ENCODE results near the gene NEK5. TPM values are rescaled to one million over a fixed set of nuclear protein-coding genes. Genes with fewer than 3 reads are reported as not detected.
"Not testable (repeated sequence)": the region's sequence is repeated elsewhere in the genome, so short reads cannot be mapped to it uniquely, and the experiment has no call there.

The NEK5 gene
- total and polyA plus RNA-seq, 2 experiments from 2014 or later, result 0.19 TPM; not detected in 1

GRCh38 chr13:52173373-52173772, 44.5 kb upstream of the NEK5 start:
- H3K4me1 ChIP-seq (ENCODE audit: insufficient read depth), result 0 out of 2 replicates have a peak, but pooled peaks cover 5% of the 10 kb centered on the region
- H3K27ac ChIP-seq, result no peak overlapping the region
- H3K36me3 ChIP-seq (ENCODE audit: low read depth), result peaks cover 32% of the 10 kb centered on the region; the same call in 1 of the 2 replicates
- no peak overlapping the region for H3K4me3 ChIP-seq
- no peaks in the 10 kb centered on the region for H3K9me3 ChIP-seq (ENCODE audit: low read depth)
- no peaks in the 10 kb centered on the region for H3K27me3 ChIP-seq (replicated peaks; ENCODE audit: insufficient read depth)
- in situ Hi-C loops (cut with MboI), result no loop called here
- 0 out of 2 replicates have a peak, but pooled peaks cover 4% of the 10 kb centered on the region for H3F3A ChIP-seq (ENCODE audit: insufficient read depth)
- 97 to 100% methylated on average over 3 of the region's 3 CpGs for WGBS, 2 experiments (ENCODE audit: low coverage in 1 of 2, low lambda C conversion rate in 2 of 2, missing lambda C conversion rate in 2 of 2)
- no peak for DNase-seq
- H4K20me1 ChIP-seq (ENCODE audit: insufficient read depth), result no peaks in the 10 kb centered on the region
- H3K9ac ChIP-seq, result no peak overlapping the region
- no peaks in the 10 kb centered on the region for H3K79me2 ChIP-seq (ENCODE audit: insufficient read depth)
- no peaks in the 10 kb centered on the region for H3K9me2 ChIP-seq (ENCODE audit: insufficient read depth)
- H3K4me2 ChIP-seq (ENCODE audit: unreplicated experiment), result no peak overlapping the region
- no peak overlapping the region for H2AFZ ChIP-seq
- TF ChIP-seq EZH2phosphoT487 (IDR thresholded peaks at IDR 0.05; ENCODE audit: insufficient read depth, low read depth), result no peak
- no peak for TF ChIP-seq EZH2 (IDR thresholded peaks at IDR 0.05; ENCODE audit: insufficient read depth, poor library complexity, severe bottlenecking)

- H3K9me3 ChIP-seq (ENCODE audit: low read depth); H3K27me3 ChIP-seq (replicated peaks; ENCODE audit: insufficient read depth); H3K27ac ChIP-seq; DNase-seq; H3K4me2 ChIP-seq (ENCODE audit: unreplicated experiment); H3K4me3 ChIP-seq; H3K9me2 ChIP-seq (ENCODE audit: insufficient read depth); H3K79me2 ChIP-seq (ENCODE audit: insufficient read depth); H3K9ac ChIP-seq; H3F3A ChIP-seq (ENCODE audit: insufficient read depth); in situ Hi-C loops (cut with MboI); H4K20me1 ChIP-seq (ENCODE audit: insufficient read depth); H3K4me1 ChIP-seq (ENCODE audit: insufficient read depth); H2AFZ ChIP-seq: not testable (repeated sequence)
- H3K36me3 ChIP-seq (ENCODE audit: low read depth), result peaks cover 30% of the 10 kb centered on the region; the same call in 1 of the 2 replicates
- WGBS, 2 experiments (ENCODE audit: low coverage in 1 of 2, low lambda C conversion rate in 2 of 2, missing lambda C conversion rate in 2 of 2), result 88 to 100% methylated on average over 1 of the region's 1 CpG
These were observed 42.8 kb upstream of the NEK5 start for GRCh38 chr13:52171686-52172085.

GRCh38 chr13:52170828-52171391, 42.0 kb upstream of the NEK5 start:
- peak; percentile 18 for DNase-seq
- not testable (repeated sequence) for H3K27ac ChIP-seq; H4K20me1 ChIP-seq (ENCODE audit: insufficient read depth)

GRCh38 chr13:52169839-52170238, 41.0 kb upstream of the NEK5 start:
- Histone ChIP-seq H3K4me1 (ENCODE audit: insufficient read depth) (0 out of 2 replicates have a peak, but pooled peaks cover 5% of the 10 kb centered on the region), H4K20me1 (ENCODE audit: insufficient read depth) (no peaks in the 10 kb centered on the region), H2AFZ (no peak overlapping the region), H3K9me2 (ENCODE audit: insufficient read depth) (no peaks in the 10 kb centered on the region), H3K9me3 (ENCODE audit: low read depth) (no peaks in the 10 kb centered on the region), H3K4me2 (ENCODE audit: unreplicated experiment) (no peak overlapping the region), H3K9ac (no peak overlapping the region), H3K79me2 (ENCODE audit: insufficient read depth) (no peaks in the 10 kb centered on the region), H3K27me3 (replicated peaks; ENCODE audit: insufficient read depth) (no peaks in the 10 kb centered on the region), H3K4me3 (no peak overlapping the region), H3K27ac (no peak overlapping the region), H3K36me3 (ENCODE audit: low read depth) (peaks cover 20% of the 10 kb centered on the region; the same call in 1 of the 2 replicates), H3F3A (ENCODE audit: insufficient read depth) (0 out of 2 replicates have a peak, but pooled peaks cover 4% of the 10 kb centered on the region)
- WGBS, 2 experiments (ENCODE audit: low coverage in 1 of 2, low lambda C conversion rate in 2 of 2, missing lambda C conversion rate in 2 of 2), result 78 to 81% methylated on average over 5 of the region's 5 CpGs
- TF ChIP-seq EZH2phosphoT487 (IDR thresholded peaks at IDR 0.05; ENCODE audit: insufficient read depth, low read depth), result no peak
- no peak for TF ChIP-seq EZH2 (IDR thresholded peaks at IDR 0.05; ENCODE audit: insufficient read depth, poor library complexity, severe bottlenecking)
- in situ Hi-C loops (cut with MboI), result no loop called here
- DNase-seq, result no peak

More at GRCh38 chr13:52170828-52171391, 42.0 kb upstream of the NEK5 start:
- in situ Hi-C loops (cut with MboI); H3K9me3 ChIP-seq (ENCODE audit: low read depth); H3K4me1 ChIP-seq (ENCODE audit: insufficient read depth); H3K4me3 ChIP-seq; H3F3A ChIP-seq (ENCODE audit: insufficient read depth); H3K9me2 ChIP-seq (ENCODE audit: insufficient read depth); H3K9ac ChIP-seq; H3K27me3 ChIP-seq (replicated peaks; ENCODE audit: insufficient read depth); H2AFZ ChIP-seq; H3K4me2 ChIP-seq (ENCODE audit: unreplicated experiment); H3K79me2 ChIP-seq (ENCODE audit: insufficient read depth): not testable (repeated sequence)
- WGBS, 2 experiments (ENCODE audit: low coverage in 1 of 2, low lambda C conversion rate in 2 of 2, missing lambda C conversion rate in 2 of 2), result 96 to 100% methylated on average over 1 of the region's 1 CpG
- H3K36me3 ChIP-seq (ENCODE audit: low read depth), result peaks cover 27% of the 10 kb centered on the region; the same call in 1 of the 2 replicates

- TF ChIP-seq EZH2phosphoT487 (IDR thresholded peaks at IDR 0.05; ENCODE audit: insufficient read depth, low read depth), result no peak
- no peak for TF ChIP-seq EZH2 (IDR thresholded peaks at IDR 0.05; ENCODE audit: insufficient read depth, poor library complexity, severe bottlenecking)
- Histone ChIP-seq H3K4me1 (ENCODE audit: insufficient read depth) (peaks cover 14% of the 10 kb centered on the region), H3K4me3 (no peak overlapping the region), H4K20me1 (ENCODE audit: insufficient read depth) (no peaks in the 10 kb centered on the region), H2AFZ (no peak overlapping the region), H3K9ac (no peak overlapping the region), H3K79me2 (ENCODE audit: insufficient read depth) (no peaks in the 10 kb centered on the region), H3K27me3 (replicated peaks; ENCODE audit: insufficient read depth) (no peaks in the 10 kb centered on the region), H3K9me3 (ENCODE audit: low read depth) (no peaks in the 10 kb centered on the region), H3K4me2 (ENCODE audit: unreplicated experiment) (no peak overlapping the region), H3K27ac (no peak overlapping the region), H3K9me2 (ENCODE audit: insufficient read depth) (no peaks in the 10 kb centered on the region), H3K36me3 (ENCODE audit: low read depth) (peaks cover 12% of the 10 kb centered on the region; the same call in 1 of the 2 replicates), H3F3A (ENCODE audit: insufficient read depth) (peaks cover 17% of the 10 kb centered on the region; the same call in 1 of the 2 replicates)
- in situ Hi-C loops (cut with MboI), result no loop called here
- 54 to 61% methylated on average over 2 of the region's 2 CpGs for WGBS, 2 experiments (ENCODE audit: low coverage in 1 of 2, low lambda C conversion rate in 2 of 2, missing lambda C conversion rate in 2 of 2)
- no peak for DNase-seq
These were observed 36.5 kb upstream of the NEK5 start for GRCh38 chr13:52165411-52165810.

Data from GM23248 (cell line).